KMS-11 (cell line): Measurements from ENCODE around the gene SOX21.

Source experiments
- H2AFZ ChIP-seq: fragments of 200-600 bp; sonication (generic); 2 replicates; pipeline ENCODE4 v1.6.1; 2016; ENCODE audit warnings: antibody characterized with exemption, mixed run types, low read depth
- H3K27ac ChIP-seq: fragments of 200-600 bp; sonication (generic); 2 replicates; pipeline ENCODE4 v1.6.1; 2016; ENCODE audit warnings: mild to moderate bottlenecking, mixed run types
- H3K27me3 ChIP-seq: fragments of 200-600 bp; sonication (generic); 2 replicates; pipeline ENCODE4 v1.6.1; 2017; ENCODE audit warnings: mild to moderate bottlenecking, low read depth, mixed run types, moderate library complexity; ENCODE audit not compliant: insufficient read depth
- H3K36me3 ChIP-seq: fragments of 200-600 bp; sonication (generic); 2 replicates; pipeline ENCODE4 v1.6.1; 2017; ENCODE audit warnings: mild to moderate bottlenecking, mixed run types; ENCODE audit not compliant: insufficient read depth
- H3K4me1 ChIP-seq: fragments of 200-600 bp; sonication (generic); 2 replicates; pipeline ENCODE4 v1.6.1; 2016; ENCODE audit warnings: mild to moderate bottlenecking, low read depth, mixed run types; ENCODE audit not compliant: poor library complexity, severe bottlenecking
- H3K4me2 ChIP-seq: fragments of 200-600 bp; sonication (generic); 2 replicates; pipeline ENCODE4 v1.7.0; 2016; ENCODE audit warnings: mild to moderate bottlenecking, mixed run types
- H3K4me3 ChIP-seq: fragments of 200-600 bp; sonication (generic); IDR thresholded peaks from 2 replicates; pipeline ENCODE4 v1.6.1; 2017; ENCODE audit warnings: low read depth, low read length, mixed read lengths; ENCODE audit not compliant: insufficient read depth
- H3K79me2 ChIP-seq: fragments of 200-600 bp; sonication (generic); 2 replicates; pipeline ENCODE4 v1.6.1; 2016; ENCODE audit warnings: low read depth, mixed run types; ENCODE audit not compliant: insufficient read depth
- H3K9ac ChIP-seq: fragments of 200-600 bp; sonication (generic); 2 replicates; pipeline ENCODE4 v1.6.1; 2016; ENCODE audit warnings: mild to moderate bottlenecking, mixed run types
- H4K20me1 ChIP-seq: fragments of 200-600 bp; sonication (generic); 2 replicates; pipeline ENCODE4 v1.6.1; 2016; ENCODE audit warnings: mild to moderate bottlenecking, mixed run types; ENCODE audit not compliant: insufficient read depth
- TF ChIP-seq, protein P1 (sequence below): fragments of 200-600 bp; sonication (generic); conservative IDR thresholded peaks from 2 replicates; pipeline ENCODE4 v1.6.1; 2017; ENCODE audit warnings: low read depth, mild to moderate bottlenecking, antibody characterized with exemption, low read length, moderate library complexity, mixed read lengths

Gene SOX21

GRCh38 chr13:94713561-94714182 is 1.3 kb upstream of the SOX21 start:
- no peaks in the 10 kb centered on the region for H4K20me1 ChIP-seq
- TF ChIP-seq, protein P1, sequence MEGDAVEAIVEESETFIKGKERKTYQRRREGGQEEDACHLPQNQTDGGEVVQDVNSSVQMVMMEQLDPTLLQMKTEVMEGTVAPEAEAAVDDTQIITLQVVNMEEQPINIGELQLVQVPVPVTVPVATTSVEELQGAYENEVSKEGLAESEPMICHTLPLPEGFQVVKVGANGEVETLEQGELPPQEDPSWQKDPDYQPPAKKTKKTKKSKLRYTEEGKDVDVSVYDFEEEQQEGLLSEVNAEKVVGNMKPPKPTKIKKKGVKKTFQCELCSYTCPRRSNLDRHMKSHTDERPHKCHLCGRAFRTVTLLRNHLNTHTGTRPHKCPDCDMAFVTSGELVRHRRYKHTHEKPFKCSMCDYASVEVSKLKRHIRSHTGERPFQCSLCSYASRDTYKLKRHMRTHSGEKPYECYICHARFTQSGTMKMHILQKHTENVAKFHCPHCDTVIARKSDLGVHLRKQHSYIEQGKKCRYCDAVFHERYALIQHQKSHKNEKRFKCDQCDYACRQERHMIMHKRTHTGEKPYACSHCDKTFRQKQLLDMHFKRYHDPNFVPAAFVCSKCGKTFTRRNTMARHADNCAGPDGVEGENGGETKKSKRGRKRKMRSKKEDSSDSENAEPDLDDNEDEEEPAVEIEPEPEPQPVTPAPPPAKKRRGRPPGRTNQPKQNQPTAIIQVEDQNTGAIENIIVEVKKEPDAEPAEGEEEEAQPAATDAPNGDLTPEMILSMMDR: no peak
- no peak overlapping the region for H3K27ac ChIP-seq
- peak overlapping the region; percentile 61; the same call in 1 of the 2 replicates for H2AFZ ChIP-seq
- H3K36me3 ChIP-seq: no peaks in the 10 kb centered on the region
- H3K79me2 ChIP-seq: no peaks in the 10 kb centered on the region
- 0 out of 2 replicates have a peak overlapping the region, but pooled peaks have one; percentile 43 for H3K4me2 ChIP-seq
- H3K4me3 ChIP-seq: no peak overlapping the region
- H3K9ac ChIP-seq: no peak overlapping the region
- no peaks in the 10 kb centered on the region for H3K4me1 ChIP-seq
- no peaks in the 10 kb centered on the region for H3K27me3 ChIP-seq

GRCh38 chr13:94712812-94713560 is 641 bp upstream of the SOX21 start:
- Histone ChIP-seq H2AFZ (peak overlapping the region; percentile 61), H3K9ac (peak overlapping the region; percentile 69; the same call in 1 of the 2 replicates), H3K36me3 (no peaks in the 10 kb centered on the region), H4K20me1 (no peaks in the 10 kb centered on the region), H3K27ac (peak overlapping the region; percentile 58), H3K27me3 (no peaks in the 10 kb centered on the region), H3K79me2 (no peaks in the 10 kb centered on the region), H3K4me1 (no peaks in the 10 kb centered on the region), H3K4me3 (no peak overlapping the region), H3K4me2 (peak overlapping the region; percentile 43; the same call in 1 of the 2 replicates)
- TF ChIP-seq, protein P1: no peak

- no peaks in the 10 kb centered on the region for H3K4me1 ChIP-seq
- no peaks in the 10 kb centered on the region for H4K20me1 ChIP-seq
- peak overlapping the region; percentile 58 for H3K27ac ChIP-seq
- H3K36me3 ChIP-seq: no peaks in the 10 kb centered on the region
- H3K27me3 ChIP-seq: no peaks in the 10 kb centered on the region
- TF ChIP-seq, protein P1: no peak
- no peaks in the 10 kb centered on the region for H3K79me2 ChIP-seq
- H3K4me3 ChIP-seq: no peak overlapping the region
- H3K4me2 ChIP-seq: peak overlapping the region; percentile 43
- H2AFZ ChIP-seq: peak overlapping the region; percentile 61
- H3K9ac ChIP-seq: peak overlapping the region; percentile 69
These were observed 621 bp downstream of the SOX21 start for GRCh38 chr13:94711561-94712286.

DNA sequence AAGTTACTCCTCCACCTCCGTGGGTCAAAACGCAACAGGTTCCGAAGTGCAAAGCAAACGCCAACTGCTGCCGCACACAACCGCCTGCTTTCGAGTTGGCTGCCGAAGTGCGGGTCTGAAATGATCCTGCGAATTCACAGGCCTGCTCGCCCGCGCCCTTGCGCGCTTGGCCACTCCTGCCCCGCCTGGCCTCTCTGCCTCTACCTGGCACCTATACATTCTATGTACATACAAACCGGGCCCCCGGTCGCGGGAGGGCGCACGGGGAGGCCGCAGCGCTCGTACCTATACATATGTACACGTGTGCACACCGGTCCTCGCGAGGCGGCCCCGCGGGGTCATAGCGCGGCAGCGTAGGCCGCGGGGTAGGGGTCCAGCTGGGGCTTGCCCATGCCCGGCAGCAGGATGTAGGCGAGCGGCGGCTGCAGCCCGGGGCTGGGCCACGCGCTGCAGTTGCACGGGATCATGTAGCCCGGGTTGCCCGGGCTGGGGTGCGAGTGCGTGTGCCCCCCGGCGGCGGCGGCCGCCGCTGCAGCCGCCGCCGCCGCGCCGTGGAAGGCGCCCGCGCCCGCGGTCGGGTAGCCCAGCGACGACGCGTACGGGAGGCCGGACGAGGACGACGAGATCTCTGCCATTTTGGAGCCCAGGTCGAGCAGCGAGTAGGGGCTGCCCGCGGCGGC is 1.3 kb downstream of the SOX21 start:
- Histone ChIP-seq H2AFZ (0 out of 2 replicates have a peak overlapping the region, but pooled peaks have one; percentile 22), H3K27me3 (no peaks in the 10 kb centered on the region), H3K79me2 (no peaks in the 10 kb centered on the region), H3K36me3 (no peaks in the 10 kb centered on the region), H4K20me1 (no peaks in the 10 kb centered on the region), H3K4me3 (no peak overlapping the region), H3K4me1 (no peaks in the 10 kb centered on the region), H3K9ac (no peak overlapping the region), H3K27ac (no peak overlapping the region), H3K4me2 (peak overlapping the region; percentile 21; the same call in 1 of the 2 replicates)
- TF ChIP-seq, protein P1: no peak
